Mononuclear cell (primary cell): ENCODE results near the gene KHDC4. TPM values are rescaled to one million over a fixed set of nuclear protein-coding genes. Genes with fewer than 3 reads are reported as not detected.

Source experiments
- H3K27me3 ChIP-seq: 2 replicates; pipeline ENCODE4 v1.6.0; 2011; ENCODE audit warnings: low read length, control low read depth; ENCODE audit not compliant: insufficient read depth
- H3K4me1 ChIP-seq: 2 replicates; pipeline ENCODE4 v1.5.1; 2011; ENCODE audit warnings: mild to moderate bottlenecking, low read length, control low read depth; ENCODE audit not compliant: insufficient read depth
- H3K4me3 ChIP-seq: 2 replicates; pipeline ENCODE4 v1.5.1; 2011; ENCODE audit warnings: mild to moderate bottlenecking, low read length, moderate library complexity
- H3K9me3 ChIP-seq: 2 replicates; pipeline ENCODE4 v1.5.1; 2011; ENCODE audit warnings: low read depth, mild to moderate bottlenecking, control low read depth, low read length
- total RNA-seq: library from RNA; depleted of rRNA; stranded (reverse); fragments of >200 nt; gene quantifications from one replicate; pipeline ENCODE4 v1.2.3, GENCODE V29; 2012

The KHDC4 gene
- 38.1 TPM for total RNA-seq

DNA sequence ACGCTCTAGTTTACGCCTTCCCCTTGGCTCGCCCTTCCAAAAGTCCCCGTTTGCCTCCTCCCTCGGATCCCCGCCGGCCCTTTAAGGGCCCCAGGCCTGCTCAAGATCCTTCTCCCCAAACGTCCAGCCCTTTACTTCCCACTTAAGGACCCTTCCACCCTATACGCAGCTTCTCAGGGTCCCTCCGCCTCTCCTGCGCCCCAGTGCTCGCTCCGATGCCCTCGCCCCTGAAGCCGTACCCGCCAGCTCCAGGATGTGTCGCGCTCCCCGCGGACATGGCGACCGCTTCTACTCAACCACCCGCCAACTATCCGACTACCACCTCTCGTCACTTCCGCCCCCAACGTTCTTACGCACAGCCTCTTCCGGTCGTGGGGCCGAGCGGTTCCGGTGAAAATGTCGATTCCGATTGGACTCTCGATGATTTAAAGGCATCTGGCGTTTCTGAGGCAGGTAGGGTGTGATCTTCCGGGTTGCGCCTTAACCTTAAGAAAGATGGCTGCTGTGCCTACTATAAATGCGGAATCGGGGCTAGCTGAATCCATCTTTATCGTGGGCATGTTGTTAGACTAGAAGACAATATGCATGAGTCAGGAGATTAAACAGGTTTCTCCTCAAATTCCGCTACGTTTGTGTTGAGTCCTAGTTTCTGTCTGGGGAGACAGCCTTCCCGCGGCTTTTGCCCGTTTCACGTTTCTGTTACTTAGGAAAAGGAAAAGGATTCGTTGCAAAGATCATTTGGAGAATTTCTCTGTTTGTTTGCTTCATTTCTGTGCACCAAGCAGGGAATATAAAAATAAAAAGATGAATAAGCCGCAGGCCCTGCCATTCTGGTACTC is at the start of gene KHDC4:
Gene KHDC4 (minus strand): TSS at position 317 of the 839 bp plus-strand sequence. CDS start 40 bp downstream, at position 277.
- Histone ChIP-seq H3K27me3 (no peaks in the 10 kb centered on the region), H3K9me3 (no peaks in the 10 kb centered on the region), H3K4me3 (peak within 1 kb of the TSS; percentile 77), H3K4me1 (peaks cover 49% of the 10 kb centered on the region)

GRCh38 chr1:155983191-155984024 is 49.2 kb upstream of the KHDC4 start:
- H3K9me3 ChIP-seq: no peaks in the 10 kb centered on the region
- H3K4me1 ChIP-seq: peaks cover 59% of the 10 kb centered on the region
- H3K4me3 ChIP-seq: no peak overlapping the region
- H3K27me3 ChIP-seq: no peaks in the 10 kb centered on the region

GRCh38 chr1:155982106-155982505 is 47.9 kb upstream of the KHDC4 start:
- no peaks in the 10 kb centered on the region for H3K9me3 ChIP-seq
- no peaks in the 10 kb centered on the region for H3K27me3 ChIP-seq
- peaks cover 58% of the 10 kb centered on the region for H3K4me1 ChIP-seq
- no peak overlapping the region for H3K4me3 ChIP-seq

- Histone ChIP-seq H3K4me1 (peaks cover 58% of the 10 kb centered on the region), H3K4me3 (no peak overlapping the region), H3K27me3 (no peaks in the 10 kb centered on the region)
These were observed 47.3 kb upstream of the KHDC4 start for GRCh38 chr1:155981266-155982088.

DNA sequence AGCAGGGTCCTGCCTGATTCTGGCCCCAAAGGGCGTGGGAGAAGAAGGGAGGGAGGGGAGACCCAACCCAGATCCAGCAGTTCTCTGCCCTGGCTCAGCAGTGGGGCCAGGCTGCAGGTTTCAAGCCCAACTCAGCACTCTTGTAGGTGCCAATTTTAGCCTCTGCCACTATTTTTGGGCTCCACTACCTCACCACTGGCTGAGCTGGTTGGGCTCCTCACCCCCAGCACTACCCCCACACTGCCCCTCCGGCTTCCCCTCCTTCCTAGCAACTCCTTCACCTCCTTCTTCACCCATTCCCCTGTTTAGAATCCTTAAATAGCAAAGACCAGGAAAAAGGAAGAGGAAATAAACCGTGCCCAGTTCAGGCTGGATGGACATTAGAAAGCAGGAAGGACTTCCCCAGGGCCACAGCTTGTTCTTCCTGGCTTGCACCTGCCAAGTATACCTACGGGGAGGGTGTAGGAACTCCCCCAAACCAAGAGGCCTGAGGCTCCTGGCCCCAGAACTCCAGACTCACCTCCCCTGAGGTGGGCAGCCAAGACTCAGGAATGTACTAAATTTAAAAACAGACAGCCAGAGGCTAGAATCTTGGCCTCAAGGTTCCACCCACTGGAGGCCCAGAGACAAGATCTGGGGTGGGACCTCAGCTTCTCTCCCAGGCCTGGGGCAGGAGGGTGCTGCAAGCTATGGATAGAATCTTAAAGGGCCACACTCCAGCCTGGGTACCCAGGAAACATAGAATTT is 45.6 kb upstream of the KHDC4 start:
- H3K4me1 ChIP-seq: peaks cover 72% of the 10 kb centered on the region
- H3K9me3 ChIP-seq: no peaks in the 10 kb centered on the region
- H3K27me3 ChIP-seq: no peaks in the 10 kb centered on the region
- H3K4me3 ChIP-seq: peak overlapping the region; percentile 89

More at GRCh38 chr1:155981266-155982088, 47.3 kb upstream of the KHDC4 start:
- H3K9me3 ChIP-seq: no peaks in the 10 kb centered on the region

DNA sequence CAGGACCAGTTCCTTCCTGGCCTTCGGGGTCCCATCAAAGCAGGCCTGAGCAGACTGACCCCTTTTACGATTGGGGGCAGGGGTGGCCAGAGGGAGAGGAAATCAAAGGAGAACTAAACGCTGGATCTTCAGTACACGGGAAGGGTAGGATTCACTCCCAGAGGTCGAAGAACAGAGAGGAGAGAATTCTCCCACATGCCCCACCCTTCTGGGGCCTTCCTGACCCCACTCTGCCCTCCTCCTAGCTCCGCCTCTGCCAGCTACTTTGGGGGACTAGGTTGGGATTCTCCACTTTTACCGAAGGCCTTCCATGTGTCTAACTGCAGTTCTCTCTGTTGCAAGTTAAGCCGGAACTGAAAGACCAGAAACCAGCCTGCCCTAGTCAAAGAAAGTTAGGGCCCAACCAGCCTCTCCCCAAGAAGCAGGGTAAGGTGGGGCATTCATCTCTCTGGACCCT is 44.8 kb upstream of the KHDC4 start:
- Histone ChIP-seq H3K27me3 (no peaks in the 10 kb centered on the region), H3K4me1 (peaks cover 75% of the 10 kb centered on the region), H3K4me3 (peak overlapping the region; percentile 89), H3K9me3 (no peaks in the 10 kb centered on the region)

DNA sequence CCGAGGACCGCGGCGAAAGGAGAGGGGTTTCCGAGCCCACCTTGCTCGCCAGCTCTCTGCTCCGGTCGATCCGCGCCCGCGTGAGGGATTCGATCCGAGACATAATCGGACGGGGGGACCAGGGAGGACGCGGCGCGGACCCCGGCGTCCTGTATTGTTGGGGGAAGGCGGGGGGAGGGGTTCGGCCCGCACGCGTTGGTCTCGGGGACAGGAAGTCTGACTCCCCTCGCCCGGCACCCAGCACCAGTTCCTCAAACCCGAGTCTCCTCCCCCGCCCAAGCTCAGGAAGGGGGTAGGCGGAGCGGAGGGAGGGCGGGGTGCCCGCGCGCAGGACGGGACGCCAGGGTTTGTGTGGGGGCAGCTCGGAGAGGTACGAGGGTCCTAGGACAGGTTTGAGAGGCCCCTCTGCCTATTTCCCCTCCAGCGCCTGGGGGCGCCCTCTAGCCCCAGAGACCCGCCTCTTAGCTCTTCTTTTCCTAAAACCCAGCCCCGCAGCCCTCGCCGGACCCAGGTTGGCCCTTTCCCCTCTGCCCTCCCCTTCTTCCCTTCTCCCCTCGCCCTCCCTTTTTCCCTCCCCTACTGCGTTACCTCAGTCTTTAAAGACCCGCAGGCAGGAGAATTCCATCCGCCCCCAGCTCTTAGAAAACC is 44.2 kb upstream of the KHDC4 start, which contains the start of gene ARHGEF2:
Gene ARHGEF2 (minus strand): TSS at position 223 of the 648 bp plus-strand sequence. CDS start 120 bp downstream, at position 103.
- Histone ChIP-seq H3K4me3 (peak within 1 kb of the TSS; percentile 89), H3K27me3 (no peaks in the 10 kb centered on the region), H3K9me3 (no peaks in the 10 kb centered on the region), H3K4me1 (peaks cover 75% of the 10 kb centered on the region)

DNA sequence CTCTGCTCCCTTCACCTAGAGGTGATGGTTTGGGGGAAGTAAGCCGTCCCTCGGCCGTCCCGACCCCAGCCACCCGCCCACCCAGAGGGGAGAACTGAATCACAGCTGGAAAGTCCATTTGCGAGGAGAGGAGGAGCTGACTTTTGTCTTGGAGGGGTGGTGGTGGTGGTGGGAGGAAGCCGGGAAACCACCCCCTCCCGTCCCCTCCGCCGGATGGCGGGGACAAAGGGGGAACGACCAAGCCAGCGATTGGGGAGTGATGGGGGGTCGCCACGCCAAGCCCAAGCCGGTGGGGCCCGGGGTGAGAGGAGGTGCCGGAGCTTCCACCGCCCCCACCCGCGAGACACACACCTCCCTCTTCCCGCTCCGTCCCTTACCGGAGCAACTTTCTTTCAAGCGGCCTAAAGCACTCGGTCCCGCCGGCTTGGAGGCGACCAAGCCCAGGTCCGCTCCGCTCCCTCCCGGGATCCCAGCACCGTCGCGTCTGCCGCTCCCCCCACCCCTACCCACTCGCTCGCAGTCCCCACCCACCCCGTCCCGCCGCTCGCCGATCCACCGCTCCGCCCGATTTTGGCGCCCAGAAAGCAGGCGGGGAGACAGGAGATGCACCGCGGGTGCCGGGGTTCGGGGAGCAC is 43.6 kb upstream of the KHDC4 start:
- Histone ChIP-seq H3K4me3 (peak overlapping the region; percentile 89), H3K9me3 (no peaks in the 10 kb centered on the region), H3K4me1 (peaks cover 75% of the 10 kb centered on the region), H3K27me3 (no peaks in the 10 kb centered on the region)

GRCh38 chr1:155976913-155977689 is 42.9 kb upstream of the KHDC4 start:
- Histone ChIP-seq H3K4me1 (peaks cover 75% of the 10 kb centered on the region), H3K9me3 (no peaks in the 10 kb centered on the region), H3K4me3 (peak overlapping the region; percentile 89), H3K27me3 (no peaks in the 10 kb centered on the region)

- Histone ChIP-seq H3K4me1 (peaks cover 75% of the 10 kb centered on the region), H3K27me3 (no peaks in the 10 kb centered on the region), H3K9me3 (no peaks in the 10 kb centered on the region), H3K4me3 (peak overlapping the region; percentile 89)
These were observed 42.1 kb upstream of the KHDC4 start for GRCh38 chr1:155976062-155976912.

DNA sequence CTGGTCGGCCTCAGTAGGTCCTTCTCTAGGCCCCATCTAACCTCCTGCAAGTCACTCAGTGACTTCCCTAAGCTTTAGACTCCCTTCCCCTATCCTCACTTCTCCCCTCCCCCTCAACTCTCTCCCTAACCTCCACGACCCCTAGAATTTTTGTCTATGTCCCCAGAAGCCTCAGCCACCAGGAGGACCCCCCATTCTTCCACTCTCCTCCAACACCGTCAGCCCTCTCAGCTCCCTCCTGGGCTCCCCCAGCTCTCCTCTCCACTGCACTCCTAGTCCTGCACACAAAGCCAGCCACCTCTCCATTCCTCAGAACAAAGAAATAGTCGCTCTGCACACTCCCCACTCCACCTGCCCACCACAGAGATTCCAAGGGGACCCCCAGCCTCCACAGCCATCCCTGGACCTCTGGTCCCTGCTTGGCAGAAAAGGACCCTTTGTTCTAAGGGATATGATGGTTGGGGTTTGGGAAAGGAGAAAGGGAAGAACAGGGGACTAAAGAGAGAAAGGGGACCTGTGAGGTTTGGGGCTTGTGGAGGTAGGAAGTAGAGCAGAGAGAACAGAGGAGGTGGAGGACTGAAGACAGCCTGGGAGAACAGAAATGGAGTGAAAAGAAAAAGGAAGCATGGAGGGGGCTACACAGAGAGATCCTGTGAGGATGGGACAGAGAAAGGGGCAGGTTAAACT is 41.3 kb upstream of the KHDC4 start:
- peaks cover 75% of the 10 kb centered on the region for H3K4me1 ChIP-seq
- H3K9me3 ChIP-seq: no peaks in the 10 kb centered on the region
- peak overlapping the region; percentile 89 for H3K4me3 ChIP-seq
- H3K27me3 ChIP-seq: no peaks in the 10 kb centered on the region
